OCI-LY3 (cell line): ENCODE data around the gene IGSF11.

Source experiments
- EZH2phosphoT487 ChIP-seq: fragments of 200-600 bp; shearing (Covaris generic); IDR thresholded peaks from 2 replicates; pipeline ENCODE4 v1.6.1; 2018; ENCODE audit warnings: antibody characterized with exemption, mixed run types, low read depth
- TF ChIP-seq, protein P1 (sequence below): fragments of 200-600, 300-600 bp; sonication (generic); IDR thresholded peaks from 2 replicates; pipeline ENCODE4 v1.5.1; 2014; ENCODE audit warnings: antibody characterized with exemption, low read length, low read depth

- TF ChIP-seq, protein P1, sequence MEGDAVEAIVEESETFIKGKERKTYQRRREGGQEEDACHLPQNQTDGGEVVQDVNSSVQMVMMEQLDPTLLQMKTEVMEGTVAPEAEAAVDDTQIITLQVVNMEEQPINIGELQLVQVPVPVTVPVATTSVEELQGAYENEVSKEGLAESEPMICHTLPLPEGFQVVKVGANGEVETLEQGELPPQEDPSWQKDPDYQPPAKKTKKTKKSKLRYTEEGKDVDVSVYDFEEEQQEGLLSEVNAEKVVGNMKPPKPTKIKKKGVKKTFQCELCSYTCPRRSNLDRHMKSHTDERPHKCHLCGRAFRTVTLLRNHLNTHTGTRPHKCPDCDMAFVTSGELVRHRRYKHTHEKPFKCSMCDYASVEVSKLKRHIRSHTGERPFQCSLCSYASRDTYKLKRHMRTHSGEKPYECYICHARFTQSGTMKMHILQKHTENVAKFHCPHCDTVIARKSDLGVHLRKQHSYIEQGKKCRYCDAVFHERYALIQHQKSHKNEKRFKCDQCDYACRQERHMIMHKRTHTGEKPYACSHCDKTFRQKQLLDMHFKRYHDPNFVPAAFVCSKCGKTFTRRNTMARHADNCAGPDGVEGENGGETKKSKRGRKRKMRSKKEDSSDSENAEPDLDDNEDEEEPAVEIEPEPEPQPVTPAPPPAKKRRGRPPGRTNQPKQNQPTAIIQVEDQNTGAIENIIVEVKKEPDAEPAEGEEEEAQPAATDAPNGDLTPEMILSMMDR: no peak
- no peak for TF ChIP-seq EZH2phosphoT487
These were observed 28.2 kb upstream of the IGSF11 start for GRCh38 chr3:119062892-119063291.
